Endothelial cell of umbilical vein (primary cell): ENCODE results near the gene TSEN2. TPM values are rescaled to one million over a fixed set of nuclear protein-coding genes. Genes with fewer than 3 reads are reported as not detected.

Experiments used
- BruUV-seq: library from RNA; stranded (reverse); fragments of 400-500 nt; replicated peaks from 2 replicates; lab custom pipeline; 2021; lab: Mats Ljungman, UMichigan
- CTCF ChIA-PET: fragments of 300-600, 350-600 bp; sonication (Branson Sonifier 250); formaldehyde crosslinking; loops from one replicate; lab custom pipeline; 2021; ENCODE audit warnings: antibody characterized with exemption, inconsistent platforms; lab: Charles Lee
- POLR2A ChIA-PET: fragments of 300-600, 350-600 bp; sonication (Branson Sonifier 250); formaldehyde crosslinking; loops from one replicate; lab custom pipeline; 2021; ENCODE audit warnings: antibody characterized with exemption, inconsistent platforms; lab: Charles Lee
- DNase-seq: peaks from one replicate; pipeline ENCODE4 v3.0.0-alpha.2; 2011; ENCODE audit warnings: low read depth, low spot score
- FAIRE-seq: peaks from 2 replicates; lab custom pipeline; 2011; peaks lifted over from hg19 to GRCh38; lab: Jason Lieb, UNC
- H2AFZ ChIP-seq: 2 replicates; pipeline ENCODE4 v1.6.0; 2012; ENCODE audit warnings: low read depth, low read length, control low read depth, inconsistent platforms
- H3K27ac ChIP-seq: 2 replicates; pipeline ENCODE4 v1.5.1; 2011; ENCODE audit warnings: low read depth, mild to moderate bottlenecking, control low read depth, low read length, moderate library complexity; ENCODE audit not compliant: insufficient read depth
- H3K27me3 ChIP-seq, 2 experiments: 2 replicates each; pipeline versions ENCODE4 v1.6.0 to v1.6.1; 2011; ENCODE audit warnings: low read length in 2 of 2, mixed read lengths in 1 of 2; ENCODE audit not compliant: control insufficient read depth in 2 of 2, insufficient read depth in 2 of 2
- H3K36me3 ChIP-seq, 2 experiments: 2 replicates in 1 of 2; 3 replicates in 1 of 2; pipeline ENCODE4 v1.5.1; 2011; ENCODE audit warnings: low read length in 2 of 2, mild to moderate bottlenecking in 1 of 2, moderate library complexity in 1 of 2; ENCODE audit not compliant: control insufficient read depth in 2 of 2, insufficient read depth in 2 of 2; ENCODE audit errors: extremely low read depth in 1 of 2
- H3K4me1 ChIP-seq: 3 replicates; pipeline ENCODE4 v1.5.1; 2011; ENCODE audit warnings: mild to moderate bottlenecking, low read length; ENCODE audit not compliant: control insufficient read depth, insufficient read depth; ENCODE audit errors: extremely low read depth
- H3K4me2 ChIP-seq: 2 replicates; pipeline ENCODE4 v1.6.1; 2011; ENCODE audit warnings: low read length, control low read depth, mixed read lengths; ENCODE audit not compliant: insufficient read depth
- H3K4me3 ChIP-seq, 3 experiments: fragments of 200-600 bp in 1 of 3; sonication (generic), shearing (Covaris generic) in 1 of 3; replicated peaks in 1 of 3; 2 replicates each; pipeline ENCODE4 v1.5.1; 2011 to 2016; ENCODE audit warnings: control low read depth in 3 of 3, low read length in 3 of 3, mild to moderate bottlenecking in 2 of 3, inconsistent platforms in 1 of 3, low read depth in 1 of 3, moderate library complexity in 1 of 3; ENCODE audit not compliant: insufficient read depth in 1 of 3
- H3K79me2 ChIP-seq: 2 replicates; pipeline ENCODE4 v1.6.0; 2012; ENCODE audit warnings: low read length, inconsistent platforms; ENCODE audit not compliant: control insufficient read depth, insufficient read depth
- H3K9ac ChIP-seq: replicated peaks from 2 replicates; pipeline ENCODE3; 2011; ENCODE audit warnings: low read length, control low read depth; ENCODE audit not compliant: insufficient read depth; ENCODE audit errors: extremely low read depth
- H3K9me1 ChIP-seq: replicated peaks from 3 replicates; pipeline ENCODE4 v1.6.0; 2011; ENCODE audit warnings: mild to moderate bottlenecking, low read length; ENCODE audit not compliant: control insufficient read depth, insufficient read depth; ENCODE audit errors: extremely low read depth
- H3K9me3 ChIP-seq: replicated peaks from 2 replicates; pipeline ENCODE4 v1.5.1; 2012; ENCODE audit warnings: low read length, inconsistent platforms; ENCODE audit not compliant: control insufficient read depth, insufficient read depth
- H4K20me1 ChIP-seq: replicated peaks from 2 replicates; pipeline ENCODE3; 2011; ENCODE audit warnings: mild to moderate bottlenecking, low read length; ENCODE audit not compliant: control insufficient read depth, insufficient read depth; ENCODE audit errors: extremely low read depth
- CTCF ChIP-seq, 2 donors: IDR thresholded peaks; 1 replicate in 1 of 2; 2 replicates in 1 of 2; pipeline ENCODE4 v1.5.1; 2011; ENCODE audit warnings: low read length in 2 of 2, mild to moderate bottlenecking in 2 of 2, moderate library complexity in 2 of 2, control low read depth in 1 of 2, inconsistent platforms in 1 of 2, low read depth in 1 of 2; ENCODE audit not compliant: insufficient read depth in 1 of 2; ENCODE audit errors: extremely low read depth in 1 of 2
- FOS ChIP-seq: IDR thresholded peaks from 2 replicates; pipeline ENCODE4 v1.6.1; 2011; ENCODE audit warnings: mild to moderate bottlenecking, low read length, moderate library complexity, borderline replicate concordance; ENCODE audit not compliant: insufficient read depth
- JUN ChIP-seq: IDR thresholded peaks from 2 replicates; pipeline ENCODE4 v1.6.1; 2011; ENCODE audit warnings: borderline replicate concordance, low read depth; ENCODE audit not compliant: insufficient read length, insufficient read depth
- MAX ChIP-seq: IDR thresholded peaks from 2 replicates; pipeline ENCODE4 v1.6.1; 2011; ENCODE audit not compliant: insufficient read depth, insufficient read length
- POLR2A ChIP-seq: IDR thresholded peaks from 2 replicates; pipeline ENCODE4 v1.6.1; 2012; ENCODE audit warnings: low read depth, mild to moderate bottlenecking, control low read depth, low read length
- POLR2AphosphoS5 ChIP-seq: IDR thresholded peaks from 2 replicates; pipeline ENCODE4 v1.6.1; 2012; ENCODE audit warnings: low read depth, mild to moderate bottlenecking, control low read depth, low read length, moderate library complexity; ENCODE audit not compliant: insufficient read depth
- dilution Hi-C: fragments of 300-500 bp; cut with MboI; formaldehyde crosslinking; loops from one replicate; pipeline ENCODE4 v1.15.0; 2019; ENCODE audit warnings: low sequenced_read_pairs; ENCODE audit not compliant: extremely low pct_ligation_motif_present
- intact Hi-C: fragments of 100-400 bp; cut with micrococcal nuclease; formaldehyde crosslinking; loops from one replicate; pipeline ENCODE4 v1.10.0; 2022
- polyA plus RNA-seq, 4 experiments: library from polyadenylated mRNA; depleted of rRNA in 3 of 4; stranded (reverse) in 3 of 4; unstranded in 1 of 4; fragments of >200 nt; gene quantifications; 2 replicates each; pipeline versions ENCODE4 v1.2.1 to v1.2.3, GENCODE V29; 2011 to 2012; ENCODE audit warnings: missing spikeins in 1 of 4
- total RNA-seq: library from RNA; stranded (reverse); gene quantifications from 2 replicates; pipeline ENCODE4 v1.2.3, GENCODE V29; 2021

The TSEN2 gene
- total and polyA plus RNA-seq, 2 donors (not counting 3 experiments of a cell fraction or from before 2014, with no cell fraction given) = 8.3 to 12.1 TPM

- H3K36me3 ChIP-seq = no peaks in the 10 kb centered on the region
- H3K27ac ChIP-seq = peak overlapping the region; percentile 56
- intact Hi-C loops = loop anchor here (1.0 to 5.0 kb wide), 3 partner anchors 72 to 419 kb away; partner anchors contain the start of genes RPL32 and TSEN2
- H3K4me1 ChIP-seq = peaks cover 21% of the 10 kb centered on the region
- H3K9me3 ChIP-seq = no peaks in the 10 kb centered on the region
- peaks cover 41% of the 10 kb centered on the region for H3K79me2 ChIP-seq
- peaks cover 4% of the 10 kb centered on the region for H4K20me1 ChIP-seq
- ChIA-PET POLR2A (no interaction called here), CTCF (no interaction called here)
- H3K4me3 ChIP-seq = peak overlapping the region; percentile 69 to 89 (median 80)
- FAIRE-seq (no peak), DNase-seq (no peak)
- peaks cover 3% of the 10 kb centered on the region for H3K9me1 ChIP-seq
- peak overlapping the region; percentile 96 for H3K4me2 ChIP-seq
- TF ChIP-seq FOS = no peak
- no peak for TF ChIP-seq CTCF (IDR thresholded peaks at IDR 0.05; ENCODE audit: extremely low read depth in 1 of 2, insufficient read depth in 1 of 2, low read depth in 1 of 2, low read length in 2 of 2)
- H3K27me3 ChIP-seq = no peaks in the 10 kb centered on the region
- TSS peak; percentile 97 for BruUV-seq
- H2AFZ ChIP-seq = peak overlapping the region; percentile 99
- dilution Hi-C loops = no loop called here
- H3K9ac ChIP-seq = peak overlapping the region; percentile 79
Observed at GRCh38 chr3:12556314-12556689, 72.0 kb downstream of the TSEN2 start.

- peak within 1 kb of the TSS; percentile 56 for H3K27ac ChIP-seq
- H3K4me3 ChIP-seq = peak within 1 kb of the TSS; percentile 86 to 98 (median 89)
- CTCF ChIA-PET = no interaction called here
- peak; percentile 89 for DNase-seq
- peaks cover 47% of the 10 kb centered on the region for H3K79me2 ChIP-seq
- no TSS peak for BruUV-seq
- peak within 1 kb of the TSS; percentile 79 for H3K9ac ChIP-seq
- intact Hi-C loops (loop anchor here (1.0 to 5.0 kb wide), 6 partner anchors 9 to 420 kb away; partner anchors contain the start of genes RAF1, RPL32 and TSEN2), dilution Hi-C loops (no loop called here)
- TF ChIP-seq POLR2AphosphoS5 (peak; percentile 99), POLR2A (peak; percentile 98), MAX (peak; percentile 20), JUN (no peak)
- peak within 1 kb of the TSS; percentile 99 for H3K4me2 ChIP-seq
- no peaks in the 10 kb centered on the region for H3K36me3 ChIP-seq
- peak; percentile 81 for FAIRE-seq
- no peaks in the 10 kb centered on the region for H3K9me3 ChIP-seq
- peaks cover 3% of the 10 kb centered on the region for H3K9me1 ChIP-seq
- POLR2A ChIA-PET = no interaction called here
- H2AFZ ChIP-seq = peak within 1 kb of the TSS; percentile 99
- no peaks in the 10 kb centered on the region for H3K27me3 ChIP-seq
- peaks cover 21% of the 10 kb centered on the region for H3K4me1 ChIP-seq
- H4K20me1 ChIP-seq = peaks cover 4% of the 10 kb centered on the region
Observed at GRCh38 chr3:12556690-12557472, 72.6 kb downstream of the TSEN2 start, which contains the start of gene MKRN2. TSS of gene MKRN2 (plus strand) at chr3:12557087. CDS start at chr3:12557151, 64 bp downstream.
